HK-2 (cell line): ENCODE results near the gene PRDM7.
"Not testable (repeated sequence)": the region's sequence is repeated elsewhere in the genome, so short reads cannot be mapped to it uniquely, and the experiment has no call there.

Experiments
- DNase-seq: peaks from one replicate; pipeline ENCODE4 v3.0.0-alpha.2; 2018; ENCODE audit not compliant: unreplicated experiment

The PRDM7 gene

GRCh38 chr16:90077240-90077756 lies at the start of gene PRDM7:
PRDM7 (minus strand) TSS chr16:90077331; CDS start chr16:90075910, 1,421 bp downstream.
- peak; percentile 99 for DNase-seq

- not testable (repeated sequence) for DNase-seq
Measured at GRCh38 chr16:90121846-90122245, 44.7 kb upstream of the PRDM7 start.

- DNase-seq, result not testable (repeated sequence)
Measured at GRCh38 chr16:90107617-90108016, 30.5 kb upstream of the PRDM7 start.

GRCh38 chr16:90107060-90107459 lies 29.9 kb upstream of the PRDM7 start:
- DNase-seq, result not testable (repeated sequence)

GRCh38 chr16:90106271-90106670 lies 29.1 kb upstream of the PRDM7 start:
- DNase-seq, result not testable (repeated sequence)

- DNase-seq, result not testable (repeated sequence)
Measured at GRCh38 chr16:90104725-90105124, 27.6 kb upstream of the PRDM7 start.

GRCh38 chr16:90102086-90102884 lies 25.2 kb upstream of the PRDM7 start:
- not testable (repeated sequence) for DNase-seq

GRCh38 chr16:90101332-90101731 lies 24.2 kb upstream of the PRDM7 start:
- DNase-seq, result not testable (repeated sequence)

GRCh38 chr16:90100790-90101189 lies 23.7 kb upstream of the PRDM7 start:
- not testable (repeated sequence) for DNase-seq

GRCh38 chr16:90100229-90100628 lies 23.1 kb upstream of the PRDM7 start:
- DNase-seq, result not testable (repeated sequence)

GRCh38 chr16:90098936-90099335 lies 21.8 kb upstream of the PRDM7 start:
- DNase-seq, result not testable (repeated sequence)

- DNase-seq, result not testable (repeated sequence)
Measured at GRCh38 chr16:90097010-90097684, 20.0 kb upstream of the PRDM7 start.

GRCh38 chr16:90094791-90095190 lies 17.7 kb upstream of the PRDM7 start:
- DNase-seq, result not testable (repeated sequence)

- not testable (repeated sequence) for DNase-seq
Measured at GRCh38 chr16:90094296-90094695, 17.2 kb upstream of the PRDM7 start.

- DNase-seq, result not testable (repeated sequence)
Measured at GRCh38 chr16:90093799-90094198, 16.7 kb upstream of the PRDM7 start.

- DNase-seq, result not testable (repeated sequence)
Measured at GRCh38 chr16:90092781-90093180, 15.7 kb upstream of the PRDM7 start.

- no peak for DNase-seq
Measured at GRCh38 chr16:90084215-90084950, 7.3 kb upstream of the PRDM7 start.

- no peak for DNase-seq
Measured at GRCh38 chr16:90083139-90083538, 6.0 kb upstream of the PRDM7 start.

GRCh38 chr16:90081606-90081970 lies 4.5 kb upstream of the PRDM7 start:
- DNase-seq, result peak; percentile 5

- no peak for DNase-seq
Measured at GRCh38 chr16:90078579-90078895, 1.4 kb upstream of the PRDM7 start.

- peak; percentile 11 for DNase-seq
Measured at GRCh38 chr16:90077757-90078578, 837 bp upstream of the PRDM7 start.
